GM21528 (cell line): ENCODE data around the gene MSL1.

Experiments used
- ATAC-seq: cut with Tn5 transposase; IDR thresholded peaks from one replicate; pipeline ENCODE4 v1.9.1; 2021; ENCODE audit warnings: mild to moderate bottlenecking, moderate library complexity; ENCODE audit not compliant: unreplicated experiment, low FRiP score

The MSL1 gene, protein sequence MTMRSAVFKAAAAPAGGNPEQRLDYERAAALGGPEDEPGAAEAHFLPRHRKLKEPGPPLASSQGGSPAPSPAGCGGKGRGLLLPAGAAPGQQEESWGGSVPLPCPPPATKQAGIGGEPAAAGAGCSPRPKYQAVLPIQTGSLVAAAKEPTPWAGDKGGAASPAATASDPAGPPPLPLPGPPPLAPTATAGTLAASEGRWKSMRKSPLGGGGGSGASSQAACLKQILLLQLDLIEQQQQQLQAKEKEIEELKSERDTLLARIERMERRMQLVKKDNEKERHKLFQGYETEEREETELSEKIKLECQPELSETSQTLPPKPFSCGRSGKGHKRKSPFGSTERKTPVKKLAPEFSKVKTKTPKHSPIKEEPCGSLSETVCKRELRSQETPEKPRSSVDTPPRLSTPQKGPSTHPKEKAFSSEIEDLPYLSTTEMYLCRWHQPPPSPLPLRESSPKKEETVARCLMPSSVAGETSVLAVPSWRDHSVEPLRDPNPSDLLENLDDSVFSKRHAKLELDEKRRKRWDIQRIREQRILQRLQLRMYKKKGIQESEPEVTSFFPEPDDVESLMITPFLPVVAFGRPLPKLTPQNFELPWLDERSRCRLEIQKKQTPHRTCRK

GRCh38 chr17:40121181-40122135 lies at the start of gene MSL1:
MSL1 (plus strand) TSS chr17:40121971; CDS start chr17:40122613, 642 bp downstream.
- ATAC-seq = peak; percentile 55

- no peak for ATAC-seq
These were observed 49.6 kb upstream of the MSL1 start for GRCh38 chr17:40072040-40072734.

GRCh38 chr17:40072735-40073346 lies 48.9 kb upstream of the MSL1 start:
- no peak for ATAC-seq

GRCh38 chr17:40073454-40074174 lies 48.2 kb upstream of the MSL1 start:
- ATAC-seq = no peak

- ATAC-seq = no peak
These were observed 47.6 kb upstream of the MSL1 start for GRCh38 chr17:40074175-40074512.

DNA sequence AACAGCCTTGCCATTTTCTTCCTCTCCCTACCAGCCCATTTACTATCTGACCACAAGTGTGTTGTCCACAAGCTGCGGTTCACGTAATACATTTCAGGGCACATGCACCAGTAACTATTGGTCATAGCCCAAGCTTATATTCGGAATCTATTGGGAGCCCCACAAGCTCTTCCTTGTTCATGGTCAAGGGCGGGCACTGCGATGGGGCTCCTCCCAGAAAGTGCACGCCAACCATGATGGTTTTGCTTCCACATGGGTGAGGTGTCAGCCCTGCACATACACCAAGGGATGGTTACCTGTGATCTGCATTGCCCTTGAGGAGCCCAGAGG lies 46.9 kb upstream of the MSL1 start:
- no peak for ATAC-seq

GRCh38 chr17:40075201-40075941 lies 46.4 kb upstream of the MSL1 start:
- no peak for ATAC-seq

- ATAC-seq = no peak
These were observed 45.8 kb upstream of the MSL1 start for GRCh38 chr17:40075942-40076498.

- no peak for ATAC-seq
These were observed 45.2 kb upstream of the MSL1 start for GRCh38 chr17:40076591-40076990.

GRCh38 chr17:40079545-40079944 lies 42.2 kb upstream of the MSL1 start:
- no peak for ATAC-seq

DNA sequence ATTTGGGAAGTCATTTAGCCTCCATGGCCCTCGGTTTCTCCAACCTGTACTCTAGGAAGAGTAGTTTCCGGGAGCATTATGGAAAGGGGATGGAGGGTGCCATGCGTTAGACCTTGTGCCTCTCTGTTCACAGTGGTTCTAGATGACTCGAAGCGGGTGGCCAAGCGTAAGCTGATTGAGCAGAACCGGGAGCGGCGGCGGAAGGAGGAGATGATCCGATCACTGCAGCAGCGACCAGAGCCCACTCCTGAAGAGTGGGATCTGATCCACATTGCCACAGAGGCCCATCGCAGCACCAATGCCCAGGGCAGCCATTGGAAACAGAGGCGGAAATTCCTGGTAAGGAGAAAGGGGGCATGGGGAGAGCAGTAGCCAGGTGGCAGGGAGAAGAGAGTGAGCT lies 37.3 kb upstream of the MSL1 start:
- ATAC-seq = no peak

- ATAC-seq = no peak
These were observed 35.4 kb upstream of the MSL1 start for GRCh38 chr17:40086150-40087044.

- no peak for ATAC-seq
These were observed 34.5 kb upstream of the MSL1 start for GRCh38 chr17:40087049-40087794.

DNA sequence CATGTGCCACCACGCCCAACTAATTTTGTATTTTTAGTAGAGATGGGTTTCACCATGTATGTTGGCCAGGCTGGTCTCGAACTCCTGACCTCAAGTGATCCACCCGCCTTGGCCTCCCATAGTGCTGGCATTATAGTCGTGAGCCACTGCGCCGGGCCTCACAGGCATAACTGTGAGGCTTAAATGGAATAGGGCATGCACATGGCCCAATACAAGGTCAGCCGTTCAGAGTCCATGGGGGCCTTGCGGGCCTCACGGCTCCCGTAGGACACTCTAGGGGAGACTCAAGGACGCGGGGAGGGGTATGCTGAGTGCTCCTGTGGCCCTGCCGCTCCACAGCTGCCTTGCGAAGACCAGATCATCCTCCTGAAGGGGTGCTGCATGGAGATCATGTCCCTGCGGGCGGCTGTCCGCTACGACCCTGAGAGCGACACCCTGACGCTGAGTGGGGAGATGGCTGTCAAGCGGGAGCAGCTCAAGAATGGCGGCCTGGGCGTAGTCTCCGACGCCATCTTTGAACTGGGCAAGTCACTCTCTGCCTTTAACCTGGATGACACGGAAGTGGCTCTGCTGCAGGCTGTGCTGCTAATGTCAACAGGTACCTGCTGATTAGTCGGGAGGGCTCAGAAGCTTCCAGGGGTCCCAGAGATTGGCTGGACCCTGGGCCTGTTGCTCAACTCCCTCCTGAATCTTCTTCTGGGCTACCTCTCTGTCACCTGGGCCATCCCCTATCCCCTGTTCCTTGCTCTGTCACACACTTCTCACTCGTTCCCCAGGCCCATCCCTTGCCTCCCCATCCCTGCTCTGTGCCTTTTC lies 33.7 kb upstream of the MSL1 start:
- ATAC-seq = no peak

GRCh38 chr17:40089077-40089895 lies 32.5 kb upstream of the MSL1 start:
- no peak for ATAC-seq
